DMS153 treated with DMSO at 0.1 percent for 48 hours (cell line): ENCODE measurements around the gene NPDC1.
"Not testable (repeated sequence)": the region's sequence is repeated elsewhere in the genome, so short reads cannot be mapped to it uniquely, and the experiment has no call there.

Source experiments
- DNase-seq: peaks from one replicate; lab custom pipeline; 2025; ENCODE audit not compliant: unreplicated experiment; lab: John Stamatoyannopoulos, UW

NPDC1 gene

GRCh38 chr9:137013571-137013940 is 32.4 kb downstream of the NPDC1 start:
- no peak for DNase-seq

- no peak for DNase-seq
These were observed 33.0 kb downstream of the NPDC1 start for GRCh38 chr9:137012694-137013570.

GRCh38 chr9:137011907-137012675 is 33.9 kb downstream of the NPDC1 start:
- DNase-seq: no peak

GRCh38 chr9:137011156-137011555 is 34.8 kb downstream of the NPDC1 start:
- DNase-seq: no peak

GRCh38 chr9:137009938-137010732 is 35.8 kb downstream of the NPDC1 start:
- no peak for DNase-seq

GRCh38 chr9:137009217-137009616 is 36.8 kb downstream of the NPDC1 start:
- no peak for DNase-seq

GRCh38 chr9:137008312-137008711 is 37.7 kb downstream of the NPDC1 start:
- no peak for DNase-seq

GRCh38 chr9:137007816-137008270 is 38.1 kb downstream of the NPDC1 start:
- DNase-seq: no peak

- DNase-seq: no peak
These were observed 38.7 kb downstream of the NPDC1 start for GRCh38 chr9:137007108-137007815.

GRCh38 chr9:137006116-137007003 is 39.6 kb downstream of the NPDC1 start:
- no peak for DNase-seq

GRCh38 chr9:137004285-137004684 is 41.7 kb downstream of the NPDC1 start:
- not testable (repeated sequence) for DNase-seq

- no peak for DNase-seq
These were observed 43.3 kb downstream of the NPDC1 start for GRCh38 chr9:137002646-137003041.

GRCh38 chr9:137001857-137002645 is 43.9 kb downstream of the NPDC1 start:
- DNase-seq: no peak

GRCh38 chr9:137000177-137000930 is 45.6 kb downstream of the NPDC1 start:
- no peak for DNase-seq

GRCh38 chr9:136997830-136998234 is 48.1 kb downstream of the NPDC1 start:
- no peak for DNase-seq

- no peak for DNase-seq
These were observed 48.6 kb downstream of the NPDC1 start for GRCh38 chr9:136997371-136997770.

- no peak for DNase-seq
These were observed 49.4 kb downstream of the NPDC1 start, which contains the start of gene CLIC3 for GRCh38 chr9:136996361-136997292. TSS of gene CLIC3 (minus strand) at chr9:136996568. CDS start at chr9:136996543, 25 bp downstream.
